ENCODE results near the gene NDUFB11. TPM values are rescaled to one million over a fixed set of nuclear protein-coding genes. Genes with fewer than 3 reads are reported as not detected.

Gene NDUFB11
- total RNA-seq, 1 experiment from 2014 or later: 110 TPM

GRCh38 chrX:47186096-47186740 lies 41.7 kb upstream of the NDUFB11 start:
- H3K36me3 Mint-ChIP-seq: peaks cover 12% of the 10 kb centered on the region

GRCh38 chrX:47185241-47185640 lies 40.7 kb upstream of the NDUFB11 start:
- ATAC-seq (no peak), DNase-seq (ENCODE audit: low spot score) (no peak)
- H3K9me3 Mint-ChIP-seq: no peaks in the 10 kb centered on the region
- peaks cover 15% of the 10 kb centered on the region for H3K36me3 Mint-ChIP-seq
- H3K4me3 Mint-ChIP-seq: no peak overlapping the region
- ChIA-PET POLR2A (no interaction called here), CTCF (no interaction called here)
- H3K4me1 Mint-ChIP-seq: peaks cover 3% of the 10 kb centered on the region
- TF ChIP-seq ZNF532 (CRISPR knock-in tag; IDR thresholded peaks at IDR 0.05; ENCODE audit: borderline replicate concordance) (no peak), ZNF671 (CRISPR knock-in tag; IDR thresholded peaks at IDR 0.05) (no peak), CBFB (CRISPR knock-in tag; IDR thresholded peaks at IDR 0.05; ENCODE audit: low read depth) (no peak), ELF4 (CRISPR knock-in tag; IDR thresholded peaks at IDR 0.05; ENCODE audit: low read depth) (no peak), ERG (CRISPR knock-in tag; IDR thresholded peaks at IDR 0.05) (no peak), RELA (CRISPR knock-in tag; IDR thresholded peaks at IDR 0.05; ENCODE audit: borderline replicate concordance) (no peak)
- no peaks in the 10 kb centered on the region for H3K27me3 Mint-ChIP-seq (ENCODE audit: low read depth)
- no peak overlapping the region for H3K27ac Mint-ChIP-seq

More at GRCh38 chrX:47186096-47186740, 41.7 kb upstream of the NDUFB11 start:
- DNase-seq (ENCODE audit: low spot score) (no peak), ATAC-seq (no peak)
- ChIA-PET CTCF (no interaction called here), POLR2A (no interaction called here)
- Mint-ChIP-seq H3K27ac (no peak overlapping the region; the same call in 1 of the 2 replicates), H3K9me3 (no peaks in the 10 kb centered on the region), H3K4me3 (no peak overlapping the region), H3K27me3 (ENCODE audit: low read depth) (no peaks in the 10 kb centered on the region), H3K4me1 (peaks cover 6% of the 10 kb centered on the region)
- TF ChIP-seq NR2C2 (CRISPR knock-in tag; IDR thresholded peaks at IDR 0.05) (no peak), HMGXB4 (CRISPR knock-in tag; IDR thresholded peaks at IDR 0.05) (no peak), ELF4 (CRISPR knock-in tag; IDR thresholded peaks at IDR 0.05; ENCODE audit: low read depth) (no peak), ATF6 (CRISPR knock-in tag; IDR thresholded peaks at IDR 0.05) (no peak), RELA (CRISPR knock-in tag; IDR thresholded peaks at IDR 0.05; ENCODE audit: borderline replicate concordance) (no peak), TCF7 (CRISPR knock-in tag; IDR thresholded peaks at IDR 0.05; ENCODE audit: low read depth) (no peak), SOX15 (CRISPR knock-in tag; IDR thresholded peaks at IDR 0.05) (no peak), ERG (CRISPR knock-in tag; IDR thresholded peaks at IDR 0.05) (no peak), NFATC4 (CRISPR knock-in tag; IDR thresholded peaks at IDR 0.05) (no peak), ZNF512 (CRISPR knock-in tag; IDR thresholded peaks at IDR 0.05; ENCODE audit: borderline replicate concordance) (no peak), CBFB (CRISPR knock-in tag; IDR thresholded peaks at IDR 0.05; ENCODE audit: low read depth) (no peak)
